Esophagus muscularis mucosa (tissue), 4 donors: ENCODE data around the gene PTOV1. TPM values are rescaled to one million over a fixed set of nuclear protein-coding genes. Genes with fewer than 3 reads are reported as not detected.
A peak's percentile ranks its signal among the peaks of the same experiment; 100 is the strongest.

ENCODE experiments used
- DNase-seq: peaks from one replicate; pipeline ENCODE4 v3.0.0-alpha.2; 2017; ENCODE audit errors: extremely low spot score
- H3K27ac ChIP-seq, 4 donors: fragments of 200-600 bp; sonication (generic); replicated peaks in 1 of 4; 1 replicate in 3 of 4; 2 replicates in 1 of 4; pipeline ENCODE4 v1.5.1; 2016 to 2019; ENCODE audit warnings: mild to moderate bottlenecking in 1 of 4
- H3K27me3 ChIP-seq, 4 donors: fragments of 200-600 bp; sonication (generic); one replicate each; pipeline versions ENCODE4 v1.5.1 to v1.6.0; 2016 to 2019
- H3K36me3 ChIP-seq, 4 donors: fragments of 200-600 bp; sonication (generic); one replicate each; pipeline ENCODE4 v1.5.1; 2016 to 2019
- H3K4me1 ChIP-seq, 4 donors: fragments of 200-600 bp; sonication (generic); one replicate each; pipeline ENCODE4 v1.5.1; 2016 to 2019
- H3K4me3 ChIP-seq, 4 donors: fragments of 200-600 bp; sonication (generic); 1 replicate in 2 of 4; 2 replicates in 2 of 4; pipeline ENCODE4 v1.5.1; 2016 to 2019; ENCODE audit warnings: mild to moderate bottlenecking in 4 of 4, moderate library complexity in 1 of 4
- H3K9me3 ChIP-seq, 4 donors: fragments of 200-600 bp; sonication (generic); 1 replicate in 3 of 4; 2 replicates in 1 of 4; pipeline ENCODE4 v1.5.1; 2016 to 2019
- CTCF ChIP-seq, 3 experiments: fragments of 200-600 bp in 2 of 3; fragments of 450-650 bp in 1 of 3; sonication (generic) in 2 of 3; IDR thresholded peaks; one replicate each; pipeline ENCODE4 v1.5.1; 2017 to 2019; ENCODE audit warnings: antibody characterized with exemption in 3 of 3, mild to moderate bottlenecking in 2 of 3, moderate library complexity in 1 of 3
- EP300 ChIP-seq: sonication (generic); formaldehyde crosslinking; IDR thresholded peaks from one replicate; pipeline ENCODE4 v1.6.1; 2017; ENCODE audit warnings: antibody characterized with exemption
- POLR2A ChIP-seq: fragments of 450-650 bp; IDR thresholded peaks from one replicate; pipeline ENCODE4 v1.6.1; 2017; ENCODE audit warnings: antibody characterized with exemption, moderate library complexity, mild to moderate bottlenecking, low read depth
- POLR2AphosphoS5 ChIP-seq, 2 donors: sonication (generic); formaldehyde crosslinking; IDR thresholded peaks; one replicate each; pipeline ENCODE4 v1.6.1; 2017; ENCODE audit warnings: antibody characterized with exemption in 2 of 2
- WGBS: methylation state at CpG from one replicate; pipeline ENCODE4 v1.1.5; 2018; 5-methylcytosine and 5-hydroxymethylcytosine counted together
- intact Hi-C: fragments of 100-400 bp; cut with DNase I; formaldehyde crosslinking; loops from one replicate; pipeline ENCODE4 v1.15.1; 2023
- total RNA-seq, 4 donors: library from RNA; depleted of rRNA; stranded (reverse); fragments of >200 nt; gene quantifications; one replicate each; pipeline versions ENCODE4 v1.1.0 to v1.2.1, GENCODE V29; 2016

The PTOV1 gene
- total RNA-seq, 4 donors from 2014 or later: 60.5 to 102 (median 84.4) TPM

GRCh38 chr19:49807904-49808675 is 42.9 kb upstream of the PTOV1 start:
- WGBS: 89% methylated on average over 14 of the region's 20 CpGs
- intact Hi-C loops: no loop called here
- H3K4me3 ChIP-seq: peak overlapping the region; percentile 67 to 94 (median 76)

GRCh38 chr19:49808711-49809159 is 42.2 kb upstream of the PTOV1 start:
- WGBS: 2% methylated on average over 31 of the region's 31 CpGs
- no peak for TF ChIP-seq POLR2A
- TF ChIP-seq POLR2AphosphoS5 (IDR thresholded peaks at IDR 0.05): peak; percentile 60 to 76
- intact Hi-C loops: no loop called here
- H3K4me3 ChIP-seq: peak overlapping the region; percentile 67 to 94 (median 76)
- peak overlapping the region; percentile 82 to 90 (median 86) for H3K27ac ChIP-seq
- no peaks in the 10 kb centered on the region for H3K9me3 ChIP-seq
- H3K36me3 ChIP-seq: peaks cover 14 to 43% (median 39%) of the 10 kb centered on the region in 4 donors
- DNase-seq: peak; percentile 97
- no peaks in the 10 kb centered on the region for H3K27me3 ChIP-seq
- H3K4me1 ChIP-seq: peaks cover 23 to 45% (median 34%) of the 10 kb centered on the region in 4 donors

More at GRCh38 chr19:49807904-49808675, 42.9 kb upstream of the PTOV1 start:
- no peak for DNase-seq
- Histone ChIP-seq H3K4me1 (peaks cover 23 to 46% (median 35%) of the 10 kb centered on the region in 4 donors), H3K9me3 (no peaks in the 10 kb centered on the region), H3K27me3 (no peaks in the 10 kb centered on the region), H3K36me3 (peaks cover 20 to 49% (median 45%) of the 10 kb centered on the region in 4 donors), H3K27ac (peak overlapping the region; percentile 82 to 90 (median 86))
- no peak for TF ChIP-seq POLR2AphosphoS5 (IDR thresholded peaks at IDR 0.05)

GRCh38 chr19:49809160-49809940 is 41.6 kb upstream of the PTOV1 start:
- Histone ChIP-seq H3K27ac (peak overlapping the region; percentile 82 to 90 (median 86)), H3K36me3 (peaks cover 10 to 36% (median 33%) of the 10 kb centered on the region in 4 donors), H3K4me1 (peaks cover 28 to 51% (median 40%) of the 10 kb centered on the region in 4 donors), H3K4me3 (peak overlapping the region; percentile 67 to 94 (median 76)), H3K27me3 (no peaks in the 10 kb centered on the region), H3K9me3 (no peaks in the 10 kb centered on the region)
- 25% methylated on average over 21 of the region's 50 CpGs for WGBS
- TF ChIP-seq POLR2AphosphoS5 (IDR thresholded peaks at IDR 0.05) (peak; percentile 30 to 46), POLR2A (no peak), EP300 (no peak), CTCF (IDR thresholded peaks at IDR 0.05) (peak in 1 of 3 experiments; percentile 9)
- DNase-seq: no peak
- intact Hi-C loops: no loop called here

- peak overlapping the region; percentile 82 to 90 (median 86) for H3K27ac ChIP-seq
- 88% methylated on average over 4 of the region's 5 CpGs for WGBS
- intact Hi-C loops: loop anchor here (5.0 kb wide), 1 partner anchor 67 kb away; the partner anchor contains the start of genes AKT1S1 and TBC1D17
- no peak for DNase-seq
- H3K27me3 ChIP-seq: no peaks in the 10 kb centered on the region
- H3K9me3 ChIP-seq: no peaks in the 10 kb centered on the region
- peak overlapping the region; percentile 67 to 94 (median 76) for H3K4me3 ChIP-seq
- H3K4me1 ChIP-seq: peaks cover 28 to 53% (median 42%) of the 10 kb centered on the region in 4 donors
- no peak for TF ChIP-seq POLR2A
- TF ChIP-seq CTCF (IDR thresholded peaks at IDR 0.05): no peak
- no peak for TF ChIP-seq POLR2AphosphoS5 (IDR thresholded peaks at IDR 0.05)
- TF ChIP-seq EP300: no peak
- peaks cover 10 to 30% (median 27%) of the 10 kb centered on the region in 4 donors for H3K36me3 ChIP-seq
These were observed 41.0 kb upstream of the PTOV1 start for GRCh38 chr19:49809941-49810389.

- no peak overlapping the region for H3K27ac ChIP-seq
- no peak overlapping the region for H3K4me3 ChIP-seq
- TF ChIP-seq POLR2A: no peak
- TF ChIP-seq EP300: no peak
- TF ChIP-seq CTCF (IDR thresholded peaks at IDR 0.05): no peak
- no peak for TF ChIP-seq POLR2AphosphoS5 (IDR thresholded peaks at IDR 0.05)
- no peaks in the 10 kb centered on the region for H3K9me3 ChIP-seq
- DNase-seq: no peak
- H3K4me1 ChIP-seq: peaks cover 28 to 50% (median 41%) of the 10 kb centered on the region in 4 donors
- H3K27me3 ChIP-seq: no peaks in the 10 kb centered on the region
- intact Hi-C loops: loop anchor here (5.0 kb wide), 1 partner anchor 66 kb away; the partner anchor contains the start of genes AKT1S1 and TBC1D17
- WGBS: 95% methylated on average over 6 of the region's 6 CpGs
- H3K36me3 ChIP-seq: peaks cover 7 to 17% (median 15%) of the 10 kb centered on the region in 4 donors
These were observed 39.6 kb upstream of the PTOV1 start for GRCh38 chr19:49811328-49811727.
